HepG2 (cell line): Measurements from ENCODE around the gene DRD1. TPM values are rescaled to one million over a fixed set of nuclear protein-coding genes. Genes with fewer than 3 reads are reported as not detected.

Experiments
- ARID4A ChIP-seq: sonication (generic); formaldehyde crosslinking; IDR thresholded peaks from 2 replicates; pipeline ENCODE4 v1.5.0; 2020; ENCODE audit warnings: mild to moderate bottlenecking, missing genetic modification reagents, borderline replicate concordance
- ELF3 ChIP-seq: IDR thresholded peaks from 2 replicates; pipeline ENCODE4 v1.6.1; 2016; ENCODE audit warnings: missing genetic modification reagents, missing compliant biosample characterization
- MXD1 ChIP-seq: sonication (generic); formaldehyde crosslinking; IDR thresholded peaks from 2 replicates; pipeline ENCODE4 v1.4.0; 2020; ENCODE audit warnings: mild to moderate bottlenecking, missing genetic modification reagents
- NFRKB ChIP-seq: fragments of 450-650 bp; IDR thresholded peaks from 2 replicates; pipeline ENCODE4 v1.6.1; 2017
- RORA ChIP-seq: sonication (generic); formaldehyde crosslinking; IDR thresholded peaks from 2 replicates; pipeline ENCODE4 v1.5.0; 2020; ENCODE audit warnings: mild to moderate bottlenecking, missing genetic modification reagents, moderate library complexity
- SNAPC5 ChIP-seq: sonication (generic); formaldehyde crosslinking; IDR thresholded peaks from 2 replicates; pipeline ENCODE4 v1.8.1; 2023; ENCODE audit warnings: mild to moderate bottlenecking, missing genetic modification reagents, borderline replicate concordance
- ZBTB2 ChIP-seq: sonication (generic); formaldehyde crosslinking; IDR thresholded peaks from 2 replicates; pipeline ENCODE4 v1.8.0; 2022; ENCODE audit warnings: low read depth, missing genetic modification reagents
- ZBTB21 ChIP-seq: sonication (generic); formaldehyde crosslinking; IDR thresholded peaks from 2 replicates; pipeline ENCODE4 v1.4.0; 2020; ENCODE audit warnings: missing genetic modification reagents
- ZBTB3 ChIP-seq: sonication (generic); formaldehyde crosslinking; IDR thresholded peaks from 2 replicates; pipeline ENCODE4 v1.4.0; 2020; ENCODE audit warnings: low read depth, mild to moderate bottlenecking, moderate library complexity, missing genetic modification reagents, borderline replicate concordance
- ZHX2 ChIP-seq, 2 experiments: sonication (generic) in 1 of 2; formaldehyde crosslinking in 1 of 2; IDR thresholded peaks; 2 replicates each; pipeline versions ENCODE4 v1.6.1 to v1.9.0; 2014 to 2022; ENCODE audit warnings: antibody characterized with exemption in 1 of 2, borderline replicate concordance in 1 of 2, inconsistent platforms in 1 of 2, low read depth in 1 of 2, missing genetic modification reagents in 1 of 2
- ZNF207 ChIP-seq: fragments of 450-650 bp; IDR thresholded peaks from 2 replicates; pipeline ENCODE4 v1.6.1; 2016; ENCODE audit warnings: antibody characterized with exemption, borderline replicate concordance
- ZNF772 ChIP-seq: sonication (generic); formaldehyde crosslinking; IDR thresholded peaks from 2 replicates; pipeline ENCODE4 v1.5.0; 2020; ENCODE audit warnings: mild to moderate bottlenecking, missing genetic modification reagents
- ZNF792 ChIP-seq: IDR thresholded peaks from 2 replicates; pipeline ENCODE4 v1.6.1; 2016
- polyA plus RNA-seq, 8 experiments: library from polyadenylated mRNA; depleted of rRNA in 3 of 8; stranded (reverse) in 7 of 8; unstranded in 1 of 8; fragments of >200 nt; fragmentation: Illumina TruSeq in 4 of 8; extraction: Trizol in 4 of 8; gene quantifications; 2 replicates each; pipeline versions ENCODE4 v1.2.1 to v1.2.3, GENCODE V29; 2011 to 2016; ENCODE audit warnings: low read depth in 4 of 8, missing spikeins in 1 of 8, mixed read lengths in 1 of 8; ENCODE audit not compliant: insufficient read depth in 1 of 8
- total RNA-seq, 5 experiments: library from RNA; depleted of rRNA; stranded (reverse); fragments of >200 nt; fragmentation: Illumina TruSeq; extraction: Trizol; gene quantifications; 2 replicates each; pipeline ENCODE4 v1.2.3, GENCODE V29; 2016; ENCODE audit warnings: low read depth in 1 of 5

Gene DRD1
- total and polyA plus RNA-seq, 2 of the 13 experiments (the other 11 are each of a cell fraction or from before 2014, with no cell fraction given): not detected

- peak; percentile 60; the same call in 1 of the 2 replicates for TF ChIP-seq MXD1
- TF ChIP-seq ARID4A (CRISPR knock-in tag): peak; percentile 78
- TF ChIP-seq ZBTB21 (CRISPR knock-in tag): no peak
- no peak for TF ChIP-seq ZHX2 (IDR thresholded peaks at IDR 0.05; ENCODE audit: low read depth)
- TF ChIP-seq ZHX2 (CRISPR knock-in tag; IDR thresholded peaks at IDR 0.05; ENCODE audit: borderline replicate concordance): no peak
- TF ChIP-seq RORA: no peak
- no peak for TF ChIP-seq ZBTB2 (CRISPR knock-in tag)
- no peak for TF ChIP-seq ELF3 (CRISPR knock-in tag)
- no peak for TF ChIP-seq ZNF792 (CRISPR knock-in tag)
- no peak for TF ChIP-seq ZNF772 (CRISPR knock-in tag)
- TF ChIP-seq SNAPC5: no peak
- no peak for TF ChIP-seq ZBTB3
- no peak for TF ChIP-seq ZNF207
- no peak for TF ChIP-seq NFRKB
These were observed 34.6 kb upstream of the DRD1 start, which contains the start of gene SFXN1 (continued) for GRCh38 chr5:175478384-175479124.
